ENCODE measurements around the gene SNCB. TPM values are rescaled to one million over a fixed set of nuclear protein-coding genes. Genes with fewer than 3 reads are reported as not detected.

The SNCB gene
- total RNA-seq, 2 donors from 2014 or later, result not detected

DNA sequence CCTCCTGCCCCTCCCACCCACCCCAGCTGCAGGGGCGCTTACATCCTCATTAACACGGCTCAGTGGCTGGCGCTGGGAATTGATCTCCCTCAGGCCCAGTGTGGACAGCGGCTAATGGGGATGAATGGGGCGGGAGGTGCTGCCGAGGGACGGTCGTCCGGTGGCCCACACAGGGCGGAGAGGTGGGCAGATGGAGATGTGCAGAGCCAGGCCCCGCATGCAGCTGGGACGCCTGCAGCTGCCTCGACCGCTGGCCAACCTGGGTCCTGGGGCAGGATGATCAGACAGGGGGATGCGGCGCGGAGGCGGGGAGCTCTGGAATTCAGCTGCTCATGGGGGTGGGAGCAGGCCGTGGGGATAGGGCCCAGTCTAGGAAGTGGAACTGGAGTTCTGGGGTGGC, 34.6 kb upstream of the SNCB start:
- no peaks in the 10 kb centered on the region for H3K36me3 ChIP-seq (replicated peaks in 1 of 2; ENCODE audit: insufficient read depth in 1 of 2, low read depth in 2 of 2)
- H3K27me3 ChIP-seq, result peaks cover 0 to 3% of the 10 kb centered on the region in 2 donors
- TF ChIP-seq POLR2A (IDR thresholded peaks at IDR 0.05) (no peak), CTCF (IDR thresholded peaks at IDR 0.05) (no peak)
- DNase-seq (no peak), ATAC-seq (no peak)
- H3K4me3 ChIP-seq, result no peak overlapping the region
- intact Hi-C loops (cut with DNase I), result no loop called here
- WGBS, 2 donors, result 24 to 38% methylated on average over 9 to 18 of the region's 19 CpGs
- H3K27ac ChIP-seq, result no peak overlapping the region
- peaks cover 5% of the 10 kb centered on the region for H3K4me1 ChIP-seq
- no peaks in the 10 kb centered on the region for H3K9me3 ChIP-seq

DNA sequence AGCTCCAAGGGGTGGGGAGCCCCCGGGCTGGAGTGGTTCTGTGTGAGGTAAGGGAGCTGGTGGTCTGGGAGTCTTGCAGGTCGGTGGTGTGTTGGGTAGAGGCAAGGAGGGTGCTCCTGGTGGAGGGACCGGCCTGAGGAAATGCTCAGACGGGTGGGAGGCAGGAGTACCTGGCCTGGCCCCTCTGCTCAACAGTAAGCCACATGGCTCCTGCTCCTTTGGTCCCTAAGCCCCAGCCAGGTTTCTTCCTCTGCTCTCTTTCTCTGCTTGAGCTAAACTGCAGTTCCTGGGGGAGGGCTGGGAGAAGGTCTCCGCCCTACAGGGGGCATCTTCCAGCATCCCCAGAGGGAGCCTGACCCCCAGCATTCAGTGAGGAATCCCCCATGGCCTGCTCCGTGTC, 34.1 kb upstream of the SNCB start:
- ATAC-seq (no peak), DNase-seq (no peak)
- Histone ChIP-seq H3K9me3 (no peaks in the 10 kb centered on the region), H3K36me3 (replicated peaks in 1 of 2; ENCODE audit: insufficient read depth in 1 of 2, low read depth in 2 of 2) (no peaks in the 10 kb centered on the region), H3K4me1 (peaks cover 5% of the 10 kb centered on the region), H3K27ac (no peak overlapping the region), H3K27me3 (peaks cover 0 to 3% of the 10 kb centered on the region in 2 donors), H3K4me3 (no peak overlapping the region)
- intact Hi-C loops (cut with DNase I), result no loop called here
- 24 to 34% methylated on average over 5 to 6 of the region's 6 CpGs for WGBS, 2 donors
- no peak for TF ChIP-seq POLR2A (IDR thresholded peaks at IDR 0.05)
- TF ChIP-seq CTCF (IDR thresholded peaks at IDR 0.05), result no peak

GRCh38 chr5:176663566-176663965, 33.2 kb upstream of the SNCB start:
- DNase-seq, result no peak

GRCh38 chr5:176662371-176663333, 32.3 kb upstream of the SNCB start:
- no peak for ATAC-seq
- Histone ChIP-seq H3K4me3 (no peak overlapping the region), H3K9me3 (no peaks in the 10 kb centered on the region), H3K36me3 (replicated peaks in 1 of 2; ENCODE audit: insufficient read depth in 1 of 2, low read depth in 2 of 2) (no peaks in the 10 kb centered on the region), H3K27me3 (peaks cover 0 to 3% of the 10 kb centered on the region in 2 donors), H3K4me1 (peaks cover 5% of the 10 kb centered on the region), H3K27ac (no peak overlapping the region)
- DNase-seq, result no peak
- intact Hi-C loops (cut with DNase I), result no loop called here
- 75 to 77% methylated on average over 11 to 21 of the region's 21 CpGs for WGBS, 2 donors
- no peak for TF ChIP-seq CTCF (IDR thresholded peaks at IDR 0.05)

More at GRCh38 chr5:176663566-176663965, 33.2 kb upstream of the SNCB start:
- H3K4me1 ChIP-seq, result peaks cover 5% of the 10 kb centered on the region
- intact Hi-C loops (cut with DNase I), result no loop called here
- TF ChIP-seq CTCF (IDR thresholded peaks at IDR 0.05) (no peak), POLR2A (IDR thresholded peaks at IDR 0.05) (no peak)
- no peak overlapping the region for H3K27ac ChIP-seq
- 74 to 76% methylated on average over 10 of the region's 10 CpGs for WGBS, 2 donors
- peaks cover 0 to 3% of the 10 kb centered on the region in 2 donors for H3K27me3 ChIP-seq
- no peak for ATAC-seq
- H3K9me3 ChIP-seq, result no peaks in the 10 kb centered on the region
- H3K4me3 ChIP-seq, result no peak overlapping the region
- no peaks in the 10 kb centered on the region for H3K36me3 ChIP-seq (replicated peaks in 1 of 2; ENCODE audit: insufficient read depth in 1 of 2, low read depth in 2 of 2)
